Activated CD8-positive, alpha-beta memory T cell treated with anti-CD3 and anti-CD28 coated beads, Interleukin-2, amount 50 U/mL, for 4 hours (primary cell): ENCODE results near the gene BPIFB3.
"Not testable (repeated sequence)": the region's sequence is repeated elsewhere in the genome, so short reads cannot be mapped to it uniquely, and the experiment has no call there.

Experiments used
- DNase-seq: peaks from one replicate; pipeline ENCODE4 v3.0.0-alpha.2; 2020

Gene BPIFB3

DNA sequence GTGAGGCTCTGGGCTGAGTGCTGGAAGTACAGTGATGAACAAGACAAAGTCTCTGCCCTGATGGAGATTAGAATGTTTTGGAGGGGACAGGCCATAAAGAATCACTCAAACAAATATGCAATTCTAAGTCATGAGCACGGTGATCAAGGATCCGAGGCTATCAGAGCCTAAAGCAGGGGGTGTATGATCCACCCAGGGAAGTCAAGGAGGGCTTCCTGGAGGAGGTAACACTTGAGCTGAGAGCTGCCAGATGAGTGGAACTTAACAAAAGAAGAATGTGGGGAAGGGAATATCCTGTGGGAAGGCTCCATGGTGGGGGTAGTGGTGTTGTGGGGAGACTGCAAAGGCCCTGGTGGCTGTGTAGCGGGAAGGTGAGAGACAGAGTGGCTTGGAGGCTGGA is 38.0 kb downstream of the BPIFB3 start:
- DNase-seq = no peak

DNA sequence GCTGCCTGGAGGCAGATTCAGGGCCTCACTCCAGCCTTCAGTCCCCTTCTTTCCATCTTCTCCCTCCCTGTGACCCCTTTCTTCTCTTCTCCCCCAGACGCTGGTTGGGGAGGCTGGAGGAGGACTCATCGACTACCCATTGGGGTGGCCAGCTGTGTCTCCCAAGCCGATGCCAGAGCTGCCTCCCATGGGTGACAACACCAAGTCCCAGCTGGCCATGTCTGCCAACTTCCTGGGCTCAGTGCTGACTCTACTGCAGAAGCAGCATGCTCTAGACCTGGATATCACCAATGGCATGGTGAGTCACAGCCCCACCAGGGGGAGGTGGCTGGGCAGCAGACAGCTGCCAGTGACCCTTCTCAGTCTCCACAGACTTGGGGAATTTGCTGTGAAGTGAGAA is 38.7 kb downstream of the BPIFB3 start:
- no peak for DNase-seq

DNA sequence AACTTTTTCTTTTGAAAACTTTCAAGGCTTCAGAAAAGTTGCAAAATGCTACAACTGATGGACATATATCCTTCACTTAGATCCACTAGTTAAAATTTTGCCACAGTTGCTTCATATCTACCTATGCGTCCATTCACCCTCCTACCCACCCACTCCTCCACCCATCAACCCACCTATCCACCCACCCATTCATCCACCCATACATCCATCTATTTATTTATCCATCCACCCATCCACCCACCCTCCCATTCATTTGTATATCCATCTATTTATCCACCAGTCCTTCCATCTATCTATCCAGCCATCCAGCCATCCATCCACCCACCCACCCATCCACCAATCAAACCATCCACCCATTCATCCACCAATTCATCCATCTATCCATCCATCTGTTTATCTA is 39.4 kb downstream of the BPIFB3 start:
- DNase-seq = no peak

DNA sequence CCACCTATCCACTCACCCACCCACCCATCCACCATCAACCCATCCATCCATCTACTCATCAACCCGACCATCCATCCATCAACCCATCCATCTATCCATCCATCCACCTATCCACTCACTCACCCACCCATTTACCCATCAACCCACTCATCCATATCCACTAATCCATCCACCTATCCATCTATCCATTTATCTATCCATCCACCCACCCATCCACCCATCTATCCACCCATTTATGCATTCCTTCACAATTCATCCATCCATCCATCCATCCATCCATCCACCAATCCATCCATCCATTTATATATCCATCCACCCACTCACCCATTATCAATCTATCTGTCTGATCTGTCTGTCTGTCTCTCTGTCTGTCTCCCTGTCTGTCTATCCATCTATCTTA is 39.9 kb downstream of the BPIFB3 start:
- DNase-seq = no peak

DNA sequence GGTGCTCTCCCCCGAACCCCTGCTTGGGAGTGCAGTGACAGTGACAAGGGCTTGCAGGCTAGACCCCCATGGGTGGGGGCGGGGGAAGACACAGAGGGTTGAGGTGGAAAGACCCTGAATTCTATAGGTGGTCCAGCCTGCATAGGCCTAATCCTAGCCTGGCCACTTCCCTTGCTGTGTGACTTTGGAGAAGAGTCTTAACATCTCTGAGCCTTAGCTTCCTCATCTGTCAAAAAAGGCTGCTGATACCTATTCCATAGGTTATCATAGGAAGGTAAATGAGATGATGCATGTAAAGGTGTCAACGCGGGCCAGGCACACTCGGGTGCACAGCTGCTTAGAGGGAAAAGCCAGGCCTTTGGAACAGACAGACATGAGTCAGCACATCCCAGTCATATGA is 41.5 kb downstream of the BPIFB3 start:
- no peak for DNase-seq

DNA sequence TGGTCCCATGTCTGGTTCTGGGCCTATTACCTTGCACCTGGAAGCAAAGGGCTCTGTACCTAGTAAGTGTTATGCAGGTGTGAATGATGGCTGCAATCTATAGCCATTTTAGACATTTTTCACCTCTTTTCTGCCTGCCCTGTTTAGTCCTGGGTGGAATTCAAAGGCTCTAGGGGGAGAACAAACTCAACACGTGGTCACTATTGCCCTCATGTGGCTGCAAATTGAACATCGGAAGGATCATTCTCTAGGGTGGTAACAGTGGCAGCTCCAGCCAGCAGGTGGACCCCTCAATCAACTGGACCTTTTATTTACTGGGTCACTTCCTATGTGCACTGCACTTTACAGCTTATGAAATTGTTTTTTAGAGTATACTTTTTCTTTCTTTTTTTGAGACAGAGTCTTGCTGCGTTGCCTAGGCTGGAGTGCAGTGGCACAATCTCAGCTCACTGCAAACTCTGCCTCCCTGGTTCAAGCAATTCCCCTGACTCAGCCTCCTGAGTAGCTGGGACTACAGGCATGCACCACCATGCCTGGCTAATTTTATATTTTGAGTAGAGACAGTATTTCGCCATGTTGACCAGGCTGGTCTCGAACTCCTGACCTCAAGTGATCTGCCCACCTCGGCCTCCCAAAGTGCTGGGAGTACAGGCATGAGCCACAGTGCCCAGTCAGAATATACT is 42.3 kb downstream of the BPIFB3 start:
- DNase-seq = peak; percentile 30

DNA sequence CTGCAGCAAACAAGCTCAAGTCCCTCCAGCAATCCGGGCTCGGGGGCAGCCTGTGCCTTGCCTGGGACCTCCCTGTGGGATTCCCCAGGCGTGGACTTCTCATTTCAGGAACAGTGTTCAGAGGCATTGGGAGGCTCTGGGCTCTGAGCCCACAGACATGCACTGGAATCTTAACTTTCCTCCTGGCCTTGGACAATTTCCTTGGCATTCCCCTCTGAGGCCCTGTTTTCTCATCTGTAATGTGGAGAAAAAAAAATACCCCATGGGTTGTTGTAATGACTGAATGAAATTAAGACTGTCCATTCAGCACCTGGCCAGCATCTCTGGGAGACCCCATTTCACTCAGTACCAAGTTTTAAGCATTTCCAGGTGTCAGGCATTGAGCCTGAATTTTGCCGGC is 43.3 kb downstream of the BPIFB3 start:
- DNase-seq = no peak

DNA sequence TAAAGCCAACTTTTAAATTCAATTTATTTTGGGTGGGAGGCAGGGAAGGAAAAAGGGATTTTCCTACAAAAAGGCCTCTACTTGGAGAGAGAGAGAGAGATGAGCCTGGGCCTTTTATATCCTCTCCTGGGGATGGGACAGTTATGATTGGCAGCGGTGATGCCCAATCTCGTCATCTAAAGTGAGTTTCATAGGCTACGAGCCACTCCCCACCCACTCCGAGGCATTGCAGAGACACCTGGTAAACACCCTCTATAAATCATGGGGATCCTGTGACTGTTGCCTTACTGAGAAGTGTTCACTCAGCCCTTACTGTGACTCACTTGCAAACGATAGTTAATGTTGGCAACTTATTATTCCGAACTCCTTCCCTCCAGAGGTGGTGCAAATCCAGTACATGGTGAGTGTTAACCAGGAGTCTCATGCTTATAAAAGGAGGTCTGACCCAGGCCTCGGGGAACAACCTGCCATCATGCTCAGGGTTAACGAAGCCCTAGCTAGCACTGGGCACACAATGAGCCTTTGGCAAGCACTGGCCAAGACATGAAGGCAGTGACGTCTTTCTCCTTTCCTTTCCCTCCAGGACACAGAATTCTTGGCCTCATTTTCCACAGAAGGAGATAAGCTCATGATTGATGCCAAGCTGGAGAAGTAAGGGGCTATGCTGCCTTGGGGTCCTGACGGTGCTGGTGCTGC is 46.3 kb downstream of the BPIFB3 start:
- DNase-seq = no peak

DNA sequence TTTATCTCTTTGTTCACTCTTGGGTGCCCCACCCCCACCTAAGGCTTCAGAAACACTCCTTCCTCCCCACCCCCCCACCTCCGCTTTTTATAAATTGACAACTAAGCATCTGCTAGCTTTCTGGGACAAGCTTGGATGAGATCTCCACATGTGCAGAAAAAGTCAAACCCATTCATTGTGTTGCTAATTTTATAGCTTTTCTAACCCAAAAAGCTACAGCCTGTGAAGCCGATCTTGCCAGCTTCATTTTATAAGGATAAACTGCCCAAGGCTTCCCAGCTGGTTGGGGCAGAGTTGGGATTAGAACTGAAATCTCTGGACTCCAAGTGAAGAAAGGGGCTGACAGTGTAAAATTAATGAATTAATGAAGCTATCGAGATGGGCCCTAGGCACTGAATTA is 49.9 kb downstream of the BPIFB3 start:
- no peak for DNase-seq

DNA sequence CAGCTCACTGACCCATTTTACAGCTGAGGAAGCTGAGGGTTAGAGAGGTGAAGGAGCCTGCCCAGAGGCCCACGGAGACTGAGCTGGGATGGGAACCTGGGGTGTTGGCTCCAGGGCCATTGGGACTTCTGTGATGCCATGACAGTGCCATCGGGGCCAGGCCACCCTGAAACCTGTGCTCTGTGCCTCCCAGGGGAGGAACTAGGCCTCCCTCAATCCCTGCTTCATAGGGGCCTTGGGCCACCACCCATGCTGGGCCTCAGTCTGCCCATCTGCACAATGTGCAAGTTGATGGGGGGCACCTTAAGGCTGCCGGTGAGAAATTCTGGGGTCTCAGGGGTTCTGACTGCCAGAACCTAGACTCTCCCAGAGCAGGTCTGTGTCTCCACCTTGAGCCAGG is 50.6 kb downstream of the BPIFB3 start:
- no peak for DNase-seq

DNA sequence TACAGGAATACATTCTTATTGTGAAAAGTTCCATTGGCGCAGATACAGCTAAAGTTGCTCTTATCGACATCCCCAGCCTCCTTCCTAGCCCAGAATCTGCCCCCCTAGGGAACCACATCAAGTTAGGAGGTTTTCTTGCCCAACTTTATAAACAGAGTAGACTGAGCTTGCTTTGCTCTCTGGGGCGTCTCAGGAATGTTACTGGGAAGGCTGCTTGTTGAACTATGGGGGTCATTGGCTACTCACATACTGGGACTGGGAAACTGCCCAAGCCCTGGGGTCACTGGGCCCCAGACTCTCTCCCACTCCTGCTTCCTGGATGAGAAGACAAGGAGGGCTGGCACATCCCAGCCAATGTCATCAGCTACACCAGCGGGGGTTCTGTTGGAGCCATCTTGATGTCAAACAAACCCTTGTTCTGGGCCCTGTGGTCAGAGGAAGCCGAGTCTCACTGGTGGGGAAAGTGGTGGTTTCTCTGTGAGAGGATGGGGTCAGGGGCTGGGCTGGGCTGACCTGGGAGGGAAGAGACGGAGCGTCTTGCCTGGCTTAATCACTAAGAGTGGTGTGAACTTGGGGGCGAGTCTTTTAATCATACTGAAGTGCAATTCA is 51.7 kb downstream of the BPIFB3 start:
- no peak for DNase-seq

DNA sequence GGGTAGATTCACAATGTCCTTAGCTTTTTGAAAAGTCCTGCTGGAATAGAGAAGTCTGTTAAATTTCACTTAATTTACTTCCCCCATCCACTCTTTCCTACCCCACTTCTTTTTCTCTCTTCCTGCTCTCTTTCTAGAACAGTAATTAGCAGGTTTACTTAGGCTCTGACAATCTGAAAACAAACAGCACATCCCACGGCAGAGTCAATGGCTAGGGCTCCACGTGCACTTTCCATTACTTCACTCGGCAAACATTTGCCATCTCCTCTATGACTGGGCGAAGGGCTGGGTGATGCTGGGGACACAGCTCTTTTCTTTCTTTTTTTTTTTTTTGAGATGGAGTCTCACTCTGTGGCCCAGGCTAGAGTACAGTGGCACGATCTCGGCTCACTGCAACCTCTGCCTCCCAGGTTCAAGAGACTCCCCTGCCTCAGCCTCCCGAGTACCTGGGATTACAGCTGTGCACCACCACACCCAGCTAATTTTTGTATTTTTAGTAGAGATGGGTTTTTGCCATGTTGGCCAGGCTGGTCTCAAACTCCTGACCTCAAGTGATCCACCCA is 52.4 kb downstream of the BPIFB3 start:
- not testable (repeated sequence) for DNase-seq

DNA sequence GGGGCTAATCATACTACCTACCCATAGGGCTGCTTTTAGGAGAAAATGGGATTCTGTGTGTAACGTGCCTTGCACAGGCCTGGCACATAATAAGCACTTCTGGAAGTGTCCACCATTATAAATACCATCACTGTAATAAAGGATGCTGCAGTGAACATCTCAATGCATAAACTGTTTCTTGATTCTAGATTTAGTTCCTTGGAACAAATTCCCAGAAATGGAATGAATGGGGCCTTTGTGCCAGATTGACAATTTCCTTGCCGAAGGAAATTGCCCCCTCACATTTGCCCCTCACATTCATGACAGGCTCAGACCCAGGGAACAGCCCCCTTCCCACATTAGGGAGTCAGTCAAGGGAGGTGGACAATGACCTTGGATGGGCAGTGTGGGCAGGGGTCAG is 55.0 kb downstream of the BPIFB3 start:
- DNase-seq = no peak

DNA sequence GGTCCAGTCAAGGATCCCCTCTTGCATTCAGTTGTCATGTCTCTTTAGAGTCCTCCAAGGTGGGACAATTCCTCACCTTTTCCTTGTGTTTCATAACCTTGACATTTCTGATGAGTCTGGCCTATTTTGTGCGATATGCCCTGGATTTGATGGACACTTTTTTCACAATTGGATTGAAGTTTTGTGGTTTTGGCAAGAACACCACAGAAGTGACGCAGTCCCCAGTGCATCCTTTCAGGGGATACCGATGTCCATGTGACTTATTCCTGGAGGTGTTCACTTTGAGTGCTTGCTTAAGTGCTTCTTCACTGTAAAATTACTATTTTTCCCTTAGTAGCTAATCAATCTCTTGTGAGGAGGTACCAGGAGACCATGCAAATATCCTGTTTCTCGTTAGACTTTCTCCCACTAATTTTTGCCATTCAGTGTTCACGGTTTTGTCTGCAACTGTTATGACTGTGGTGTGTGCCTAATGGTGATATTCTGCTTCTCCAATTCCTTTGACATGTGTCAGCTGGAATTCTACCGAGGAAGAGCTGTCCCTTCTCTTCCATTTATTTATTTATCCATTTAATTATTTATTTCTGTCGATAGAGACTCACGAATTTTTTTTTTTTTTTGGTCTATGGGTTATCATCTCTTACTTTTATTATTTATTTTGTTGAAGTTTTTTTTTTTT is 56.6 kb downstream of the BPIFB3 start:
- no peak for DNase-seq

DNA sequence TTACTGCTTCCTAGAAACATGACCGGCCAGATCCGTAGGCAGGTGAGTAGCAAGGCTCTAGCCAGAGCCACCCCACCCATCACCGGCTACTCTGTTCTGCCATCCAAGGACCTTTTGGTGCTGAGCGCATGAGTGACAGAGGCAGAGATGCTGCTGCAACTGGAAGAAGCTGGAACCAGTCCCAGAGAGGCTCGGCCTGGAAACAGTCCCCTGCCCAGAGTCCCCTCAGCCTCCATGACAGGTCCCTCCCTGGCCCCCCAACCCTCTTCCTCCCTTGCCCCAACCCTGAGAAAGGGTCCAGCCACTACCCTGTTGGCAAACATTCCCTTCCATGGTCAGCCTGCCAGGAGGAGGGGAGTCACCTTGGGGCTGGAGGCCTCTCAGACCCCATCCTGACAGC is 57.6 kb downstream of the BPIFB3 start:
- DNase-seq = no peak

DNA sequence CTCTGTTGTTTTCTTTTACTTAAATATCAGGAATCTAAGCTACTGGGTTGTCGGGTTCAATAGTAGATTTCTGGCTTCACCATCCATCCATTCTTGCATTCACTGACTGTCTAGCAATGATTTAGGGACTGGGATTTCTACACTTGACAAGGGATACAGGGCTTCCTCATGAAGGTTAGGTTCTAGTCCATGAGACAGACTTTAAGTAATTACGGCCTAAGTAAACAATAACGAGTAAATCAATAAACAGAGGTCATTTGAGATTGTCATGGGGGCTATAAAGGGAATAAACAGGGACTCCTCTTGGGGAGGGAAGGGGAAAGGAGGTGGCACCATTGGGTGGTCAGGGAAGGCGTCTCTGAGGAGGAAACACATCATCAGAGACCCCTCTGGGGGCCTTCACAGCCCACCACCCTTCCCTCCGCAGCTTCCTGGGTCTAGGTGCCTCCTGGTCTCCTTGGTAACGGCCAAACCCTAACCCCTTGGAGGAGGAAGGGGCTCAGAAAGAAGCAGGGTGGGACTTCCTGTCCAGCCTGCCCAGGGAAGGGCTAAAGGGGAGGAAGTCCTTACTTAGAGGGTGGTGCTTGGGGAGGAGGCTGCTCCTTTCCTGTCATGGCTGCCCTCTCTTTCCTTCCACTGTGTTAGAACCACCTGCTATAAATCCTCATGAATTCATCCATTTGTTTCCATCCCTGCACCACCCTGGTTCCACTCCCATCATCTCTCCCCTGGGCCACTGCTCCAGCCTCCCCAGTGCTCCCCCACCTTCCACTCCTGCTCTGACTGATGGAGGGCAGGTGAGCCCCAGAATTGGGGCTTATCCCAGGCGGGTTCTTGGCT is 59.1 kb downstream of the BPIFB3 start:
- DNase-seq = no peak

DNA sequence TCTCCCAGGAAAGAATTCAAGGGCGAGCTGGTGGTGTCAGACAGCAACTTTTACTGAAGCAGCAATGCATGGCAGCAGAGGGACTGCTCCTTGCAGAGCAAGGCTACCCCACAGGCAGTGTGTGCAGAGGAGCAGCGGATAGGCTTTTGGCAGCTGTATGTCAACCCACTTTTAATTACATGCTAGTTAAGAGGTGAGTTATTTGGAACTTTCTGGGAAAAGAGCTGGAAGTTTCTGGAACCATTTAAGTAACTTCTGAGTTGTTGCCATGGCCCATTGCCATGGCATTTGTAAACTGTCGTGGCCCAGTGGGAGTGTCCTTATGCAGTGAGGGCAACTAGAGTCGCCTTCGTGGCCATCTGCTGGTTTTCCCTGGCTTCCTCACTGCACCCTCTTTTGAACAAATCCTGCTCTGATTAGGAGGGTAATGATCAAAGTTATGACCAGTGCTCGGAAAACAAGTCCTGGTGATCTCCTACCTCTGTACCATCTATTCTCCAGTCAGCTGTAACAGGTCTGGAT is 59.7 kb downstream of the BPIFB3 start:
- DNase-seq = no peak

DNA sequence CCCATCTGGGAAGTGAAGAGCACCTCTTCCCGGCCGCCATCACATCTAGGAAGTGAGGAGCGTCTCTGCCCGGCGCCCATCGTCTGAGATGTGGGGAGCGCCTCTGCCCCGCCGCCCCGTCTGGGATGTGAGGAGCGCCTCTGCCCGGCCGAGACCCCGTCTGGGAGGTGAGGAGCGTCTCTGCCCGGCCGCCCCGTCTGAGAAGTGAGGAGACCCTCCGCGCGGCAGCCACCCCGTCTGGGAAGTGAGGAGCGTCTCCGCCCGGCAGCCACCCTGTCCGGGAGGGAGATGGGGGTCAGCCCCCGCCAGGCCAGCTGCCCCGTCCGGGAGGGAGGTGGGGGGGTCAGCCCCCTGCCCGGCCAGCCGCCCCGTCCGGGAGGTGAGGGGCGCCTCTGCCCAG is 61.8 kb downstream of the BPIFB3 start:
- not testable (repeated sequence) for DNase-seq

DNA sequence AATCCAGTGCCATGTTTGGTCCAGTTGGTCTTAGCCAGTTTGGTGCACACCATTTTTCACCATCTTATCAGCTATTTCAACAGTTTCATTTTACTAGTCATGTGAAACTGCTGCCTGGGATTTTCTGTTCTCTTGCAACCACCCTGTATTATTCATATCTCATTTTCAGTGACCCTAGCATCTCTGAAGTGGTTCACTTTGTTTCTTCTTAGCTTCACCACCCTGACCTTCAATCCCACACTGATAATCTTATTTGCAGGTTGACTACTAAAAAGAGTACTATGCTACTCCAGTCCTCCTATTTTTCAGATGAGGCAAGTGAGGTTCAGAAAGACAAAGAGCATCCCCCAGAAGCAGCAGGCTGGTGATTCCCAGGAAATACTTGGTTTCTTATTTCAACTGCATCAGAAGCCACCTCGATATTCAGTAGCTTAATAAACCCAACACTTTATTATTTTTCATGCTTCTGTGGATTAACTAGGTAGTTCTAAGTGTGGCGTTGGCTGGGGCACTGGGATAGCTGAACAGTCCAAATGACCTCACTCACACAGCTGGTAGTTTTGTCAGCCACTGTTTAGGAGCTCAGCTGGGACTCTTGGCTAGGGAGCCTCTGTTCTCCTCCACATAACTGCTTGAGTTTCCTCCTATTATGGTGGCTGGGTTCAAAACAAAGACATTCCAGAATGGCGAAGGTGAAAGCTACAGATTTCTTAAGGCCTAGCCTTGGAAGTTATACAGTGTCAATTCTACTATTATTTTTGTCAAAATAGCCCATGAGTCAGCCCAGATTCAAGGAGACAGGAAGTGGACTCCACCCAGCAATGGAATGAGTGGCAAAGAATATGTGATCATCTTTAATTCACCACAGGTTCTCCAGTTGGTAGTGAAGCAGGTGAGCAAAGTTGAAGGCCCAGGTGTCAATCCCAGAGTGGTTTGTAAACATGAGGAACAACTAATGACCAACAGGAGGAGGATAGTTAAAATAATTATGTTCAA is 66.3 kb downstream of the BPIFB3 start:
- DNase-seq = no peak

DNA sequence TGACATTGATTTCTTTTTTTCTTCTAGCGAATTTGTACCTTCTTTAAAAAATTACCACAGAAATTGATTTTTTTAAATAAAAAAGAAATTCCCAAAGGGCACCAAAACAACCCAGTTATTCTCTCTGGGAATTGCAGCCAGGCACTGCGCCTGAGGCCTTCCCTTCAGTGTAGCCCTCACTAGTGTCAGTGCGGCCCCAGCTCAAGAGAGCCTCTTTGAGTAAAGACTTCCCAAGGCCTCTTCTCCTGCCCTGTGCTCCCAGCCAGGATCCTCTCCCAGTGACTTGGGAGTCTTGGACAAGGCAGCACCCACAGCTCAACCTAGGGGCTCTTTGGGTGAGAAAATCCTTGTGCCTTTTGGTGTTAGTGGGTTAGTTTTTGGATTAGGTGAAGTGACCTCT is 67.2 kb downstream of the BPIFB3 start:
- no peak for DNase-seq

DNA sequence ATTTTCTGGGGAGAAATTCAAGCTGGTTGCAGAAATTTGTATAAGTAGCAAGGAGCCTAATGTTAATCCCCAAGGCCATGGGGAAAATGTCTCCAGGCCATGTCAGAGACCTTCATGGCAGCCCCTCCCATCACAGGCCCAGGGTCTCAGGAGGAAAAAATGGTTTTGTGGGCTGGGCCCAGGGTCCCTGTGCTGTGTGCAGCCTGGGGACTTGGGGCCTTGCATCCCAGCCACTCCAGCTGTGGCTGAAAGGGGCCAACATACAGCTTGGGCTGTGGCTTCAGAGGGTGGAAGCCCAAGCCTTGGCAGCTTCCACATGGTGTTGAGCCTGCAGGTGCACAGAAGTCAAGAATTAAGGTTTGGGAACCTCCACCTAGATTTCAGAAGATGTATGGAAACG is 68.6 kb downstream of the BPIFB3 start:
- not testable (repeated sequence) for DNase-seq
